PC-9 (cell line): ENCODE results near the gene HDX.

ENCODE experiments used
- EZH2 ChIP-seq: fragments of 200-600 bp; sonication (generic); IDR thresholded peaks from 2 replicates; pipeline ENCODE4 v1.8.0; 2017; ENCODE audit warnings: antibody characterized with exemption, low read depth
- TF ChIP-seq, protein P1 (sequence below): fragments of 200-600 bp; sonication (generic); conservative IDR thresholded peaks from 2 replicates; pipeline ENCODE4 v1.6.1; 2017; ENCODE audit warnings: mixed run types, antibody characterized with exemption, mild to moderate bottlenecking, moderate library complexity

GRCh38 chrX:84322083-84322827 is 180.0 kb downstream of the HDX start:
- TF ChIP-seq, protein P1, sequence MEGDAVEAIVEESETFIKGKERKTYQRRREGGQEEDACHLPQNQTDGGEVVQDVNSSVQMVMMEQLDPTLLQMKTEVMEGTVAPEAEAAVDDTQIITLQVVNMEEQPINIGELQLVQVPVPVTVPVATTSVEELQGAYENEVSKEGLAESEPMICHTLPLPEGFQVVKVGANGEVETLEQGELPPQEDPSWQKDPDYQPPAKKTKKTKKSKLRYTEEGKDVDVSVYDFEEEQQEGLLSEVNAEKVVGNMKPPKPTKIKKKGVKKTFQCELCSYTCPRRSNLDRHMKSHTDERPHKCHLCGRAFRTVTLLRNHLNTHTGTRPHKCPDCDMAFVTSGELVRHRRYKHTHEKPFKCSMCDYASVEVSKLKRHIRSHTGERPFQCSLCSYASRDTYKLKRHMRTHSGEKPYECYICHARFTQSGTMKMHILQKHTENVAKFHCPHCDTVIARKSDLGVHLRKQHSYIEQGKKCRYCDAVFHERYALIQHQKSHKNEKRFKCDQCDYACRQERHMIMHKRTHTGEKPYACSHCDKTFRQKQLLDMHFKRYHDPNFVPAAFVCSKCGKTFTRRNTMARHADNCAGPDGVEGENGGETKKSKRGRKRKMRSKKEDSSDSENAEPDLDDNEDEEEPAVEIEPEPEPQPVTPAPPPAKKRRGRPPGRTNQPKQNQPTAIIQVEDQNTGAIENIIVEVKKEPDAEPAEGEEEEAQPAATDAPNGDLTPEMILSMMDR: no peak
- no peak for TF ChIP-seq EZH2
